DND-41 (cell line): ENCODE data around the gene PROSER3.

Source experiments
- CTCF ChIP-seq: IDR thresholded peaks from 2 replicates; pipeline ENCODE4 v1.5.1; 2012; ENCODE audit warnings: borderline replicate concordance, low read length, moderate library complexity, mild to moderate bottlenecking; ENCODE audit not compliant: poor library complexity, severe bottlenecking; ENCODE audit errors: extremely low read depth
- EZH2 ChIP-seq: IDR thresholded peaks from 3 replicates; pipeline ENCODE4 v1.6.1; 2012; ENCODE audit warnings: borderline replicate concordance, low read depth, mild to moderate bottlenecking, moderate library complexity, low read length, inconsistent platforms; ENCODE audit not compliant: severe bottlenecking

DNA sequence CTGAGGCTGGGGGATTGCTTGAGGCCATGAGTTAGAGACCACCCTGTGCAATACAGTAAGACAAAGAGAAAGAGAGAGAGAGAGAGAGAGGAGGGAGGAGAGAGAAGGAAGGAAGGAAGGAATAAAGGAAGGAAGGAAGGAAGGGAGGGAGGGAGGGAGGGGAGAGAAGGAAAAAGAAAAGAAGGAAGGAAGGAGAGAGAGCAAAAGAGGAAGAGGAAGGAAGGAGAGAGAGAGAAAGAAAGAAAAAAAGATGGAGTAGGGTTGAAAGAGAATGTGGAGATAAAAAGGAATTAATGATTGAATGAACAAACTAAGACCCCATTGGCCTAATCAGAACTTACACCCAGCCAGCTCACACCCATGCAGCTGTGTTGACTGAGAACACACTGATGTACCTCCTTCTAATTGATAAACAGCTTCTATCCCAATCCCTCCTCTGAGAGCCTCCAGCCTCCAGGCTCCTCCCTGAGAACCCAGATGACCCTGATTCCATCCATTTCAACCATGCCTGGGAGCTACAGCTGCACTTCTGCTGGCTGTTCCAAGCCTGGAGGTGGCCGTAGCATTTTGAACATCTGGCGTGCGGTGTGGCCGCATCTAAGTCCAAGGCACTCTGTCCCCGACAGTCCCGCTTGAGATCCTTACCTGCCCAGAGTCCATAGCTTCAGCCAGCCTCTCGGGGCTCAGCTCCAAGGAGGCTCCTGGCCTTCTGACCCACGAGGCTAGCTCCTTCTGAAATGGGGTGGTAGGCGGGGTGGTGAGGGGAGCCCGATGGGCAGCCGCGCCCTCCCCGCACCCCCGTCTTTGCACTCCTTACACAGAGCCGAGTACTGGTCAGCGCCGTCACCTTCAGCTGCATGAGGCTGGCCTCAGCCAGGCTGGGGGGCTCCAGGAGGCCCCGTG, 53.6 kb downstream of the PROSER3 start:
- TF ChIP-seq CTCF, result no peak
- TF ChIP-seq EZH2, result no peak
